GM19240 (cell line): ENCODE results near the gene AMDHD1.
"Not testable (repeated sequence)": the region's sequence is repeated elsewhere in the genome, so short reads cannot be mapped to it uniquely, and the experiment has no call there.

ENCODE experiments used
- DNase-seq: peaks from one replicate; pipeline ENCODE4 v3.0.0; 2011; ENCODE audit warnings: low spot score; ENCODE audit not compliant: insufficient read length

The AMDHD1 gene

GRCh38 chr12:95963096-95963495 lies 20.0 kb downstream of the AMDHD1 start:
- DNase-seq, result no peak

GRCh38 chr12:95966287-95966870 lies 23.2 kb downstream of the AMDHD1 start:
- no peak for DNase-seq

- DNase-seq, result no peak
Measured at GRCh38 chr12:95967301-95967700, 24.2 kb downstream of the AMDHD1 start.

- not testable (repeated sequence) for DNase-seq
Measured at GRCh38 chr12:95969116-95969515, 26.0 kb downstream of the AMDHD1 start.

GRCh38 chr12:95970905-95971304 lies 27.8 kb downstream of the AMDHD1 start:
- DNase-seq, result no peak

GRCh38 chr12:95972832-95973456 lies 29.8 kb downstream of the AMDHD1 start:
- no peak for DNase-seq

GRCh38 chr12:95974358-95974757 lies 31.2 kb downstream of the AMDHD1 start:
- DNase-seq, result no peak

GRCh38 chr12:95975491-95975890 lies 32.4 kb downstream of the AMDHD1 start:
- no peak for DNase-seq

- no peak for DNase-seq
Measured at GRCh38 chr12:95976416-95976832, 33.3 kb downstream of the AMDHD1 start.

- DNase-seq, result no peak
Measured at GRCh38 chr12:95977764-95978305, 34.7 kb downstream of the AMDHD1 start.

GRCh38 chr12:95978351-95978750 lies 35.2 kb downstream of the AMDHD1 start:
- DNase-seq, result no peak

GRCh38 chr12:95978774-95979173 lies 35.6 kb downstream of the AMDHD1 start:
- DNase-seq, result no peak

- DNase-seq, result no peak
Measured at GRCh38 chr12:95980437-95980836, 37.3 kb downstream of the AMDHD1 start.

GRCh38 chr12:95982602-95983001 lies 39.5 kb downstream of the AMDHD1 start:
- no peak for DNase-seq

- no peak for DNase-seq
Measured at GRCh38 chr12:95984682-95985081, 41.6 kb downstream of the AMDHD1 start.

GRCh38 chr12:95986635-95987570 lies 43.8 kb downstream of the AMDHD1 start:
- DNase-seq, result no peak

- no peak for DNase-seq
Measured at GRCh38 chr12:95988506-95989275, 45.6 kb downstream of the AMDHD1 start.

GRCh38 chr12:95989504-95990123 lies 46.5 kb downstream of the AMDHD1 start:
- no peak for DNase-seq

GRCh38 chr12:95990136-95990535 lies 47.0 kb downstream of the AMDHD1 start:
- no peak for DNase-seq

- no peak for DNase-seq
Measured at GRCh38 chr12:95993907-95994306, 50.8 kb downstream of the AMDHD1 start.

- DNase-seq, result no peak
Measured at GRCh38 chr12:95994476-95994875, 51.3 kb downstream of the AMDHD1 start.
